Ammon's horn (tissue), 1 donor: ENCODE data around the gene MRPL36.
"Not testable (repeated sequence)": the region's sequence is repeated elsewhere in the genome, so short reads cannot be mapped to it uniquely, and the experiment has no call there.

Experiments
- DNase-seq: peaks from one replicate; pipeline ENCODE4 v3.0.0-alpha.2; 2016; ENCODE audit warnings: low spot score

Gene MRPL36

DNA sequence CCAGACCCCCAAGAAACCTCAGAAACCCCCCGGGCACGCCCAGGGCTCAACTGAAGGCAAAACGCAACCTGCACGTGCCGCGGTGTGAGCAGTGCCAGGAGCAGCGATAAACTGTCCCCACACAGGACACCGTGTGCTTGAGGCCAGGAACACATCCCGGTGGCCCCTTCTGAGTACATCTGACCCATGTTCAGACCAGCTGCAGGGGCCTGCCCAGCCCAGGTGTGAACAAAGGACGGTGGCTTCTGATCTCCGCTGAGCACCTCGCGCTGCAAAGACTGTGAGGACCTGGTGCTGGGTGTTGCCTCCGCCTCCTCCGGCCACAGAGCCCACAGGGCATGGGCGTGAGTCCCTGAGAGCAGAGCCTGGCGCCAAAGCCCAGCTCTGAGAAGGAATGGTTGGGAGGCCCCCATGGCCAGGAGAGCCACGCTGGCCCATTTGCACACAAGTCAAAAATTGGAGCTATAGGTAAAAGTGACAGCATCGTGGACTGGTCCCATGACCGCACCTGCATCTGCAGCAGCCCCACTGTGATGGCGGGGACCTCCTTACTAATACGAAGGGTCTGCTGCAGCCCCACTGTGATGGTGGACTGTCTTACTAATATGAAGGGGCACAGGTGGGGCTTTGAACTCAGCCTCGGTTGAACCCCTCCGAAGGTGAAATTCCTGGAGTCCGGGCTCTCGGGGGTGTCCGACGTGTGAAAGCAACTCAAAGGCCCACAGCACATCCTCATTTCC, 33.0 kb upstream of the MRPL36 start:
- DNase-seq, result no peak

DNA sequence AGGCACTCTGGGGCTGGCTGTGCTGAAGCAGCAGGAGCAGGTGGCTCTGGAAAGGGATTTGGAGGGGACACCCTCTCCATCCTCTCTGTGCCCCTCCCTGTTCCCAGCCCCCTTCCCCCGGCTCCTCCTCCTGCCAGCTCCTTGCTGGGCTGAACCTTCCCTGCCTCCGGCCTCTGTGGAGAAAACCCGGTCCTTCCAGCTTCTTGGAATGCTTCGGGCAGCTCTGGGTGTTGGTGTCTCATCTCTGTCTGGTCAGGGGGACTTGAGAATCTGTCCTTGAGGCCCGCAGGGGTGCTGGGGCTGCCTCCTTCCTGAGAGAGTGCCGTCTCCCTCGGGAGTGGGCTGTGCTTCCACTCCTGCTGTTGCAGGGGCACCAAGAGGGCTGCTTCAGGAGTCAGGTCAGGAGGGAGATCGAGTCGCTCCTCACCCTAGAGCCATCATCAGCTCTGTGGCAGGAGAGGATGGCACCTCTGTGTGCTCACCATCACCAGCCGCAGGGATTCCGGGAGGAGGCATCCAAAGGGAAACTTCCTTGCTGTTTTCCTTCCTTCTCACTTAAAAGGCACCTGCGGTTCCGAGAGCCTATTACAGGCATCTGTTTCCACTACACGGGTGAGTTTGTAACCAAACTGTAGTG, 32.2 kb upstream of the MRPL36 start:
- no peak for DNase-seq

DNA sequence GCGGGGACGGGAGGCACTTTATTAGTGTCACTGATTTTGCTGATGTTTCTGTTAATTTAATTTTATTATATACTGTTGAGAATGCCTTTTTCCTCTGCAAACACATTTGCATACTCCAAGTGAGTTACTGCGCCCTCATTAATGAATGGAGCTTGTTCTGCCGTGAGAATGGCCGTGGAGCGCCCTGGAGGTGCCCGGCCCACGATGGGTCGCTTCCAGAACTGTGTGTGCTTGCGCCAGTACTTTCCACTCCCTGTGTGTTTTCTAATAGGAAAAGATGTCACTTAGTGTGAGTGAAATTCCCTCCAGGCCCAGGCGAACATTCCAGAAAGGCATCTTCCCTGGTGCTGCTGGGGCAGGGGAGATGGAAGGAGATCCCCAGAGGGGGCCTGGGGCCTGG, 31.6 kb upstream of the MRPL36 start:
- DNase-seq, result no peak

DNA sequence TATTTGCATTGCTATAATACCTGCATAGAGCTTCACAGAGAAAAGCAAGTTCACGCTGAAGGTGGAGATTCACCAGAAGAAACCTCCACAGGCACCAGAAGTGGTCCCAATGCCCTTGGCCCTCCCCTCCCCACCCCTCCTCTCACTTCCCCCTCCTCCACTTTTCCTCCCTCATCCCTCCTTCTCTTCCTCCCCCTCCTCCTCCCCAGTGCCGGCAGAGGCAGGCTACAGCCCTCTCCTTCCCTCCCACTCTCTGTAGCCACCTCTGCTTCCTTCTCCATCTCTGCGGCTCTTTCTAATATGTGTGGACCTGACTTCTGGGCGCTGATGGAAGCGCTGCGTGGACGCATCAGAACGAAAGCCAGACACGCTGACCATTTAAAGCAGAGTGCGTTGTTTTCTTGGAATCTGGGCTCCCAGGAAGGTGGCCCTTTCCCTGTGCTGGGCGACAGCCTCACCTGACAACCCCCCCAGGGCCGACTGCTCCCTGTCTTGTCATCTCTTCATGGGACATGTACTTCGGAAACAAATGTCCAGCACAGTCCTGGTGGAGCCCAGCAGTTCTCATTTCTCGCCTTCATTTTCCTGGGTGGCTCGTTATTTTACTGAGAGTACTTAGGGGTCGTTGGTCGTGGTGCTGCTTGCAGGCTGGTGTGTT, 31.1 kb upstream of the MRPL36 start:
- no peak for DNase-seq

DNA sequence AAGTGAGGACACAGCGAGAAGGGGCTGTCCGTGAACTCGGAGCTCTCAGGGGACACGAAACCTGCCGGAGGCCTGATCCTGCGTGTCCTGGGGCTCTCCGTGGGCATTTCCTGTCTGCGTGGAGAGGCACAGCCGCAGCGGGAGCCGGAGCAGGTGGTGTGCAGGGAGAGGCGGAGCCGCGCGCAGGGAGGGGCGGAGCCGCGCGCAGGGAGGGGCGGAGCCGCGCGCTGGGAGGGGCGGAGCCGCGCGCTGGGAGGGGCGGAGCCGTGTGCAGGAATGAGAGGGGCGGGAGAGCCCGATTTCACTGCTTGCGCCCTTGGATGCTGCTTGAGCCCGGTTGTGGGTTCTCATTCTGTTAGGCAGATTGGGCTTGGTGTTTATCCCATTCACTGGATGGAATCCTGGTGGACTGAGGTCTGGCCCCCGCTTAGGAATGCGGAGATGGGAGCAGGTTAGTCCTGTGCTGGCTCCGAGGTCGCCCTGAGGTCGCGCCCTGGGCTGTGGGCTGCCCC, 28.3 kb upstream of the MRPL36 start:
- DNase-seq, result no peak

DNA sequence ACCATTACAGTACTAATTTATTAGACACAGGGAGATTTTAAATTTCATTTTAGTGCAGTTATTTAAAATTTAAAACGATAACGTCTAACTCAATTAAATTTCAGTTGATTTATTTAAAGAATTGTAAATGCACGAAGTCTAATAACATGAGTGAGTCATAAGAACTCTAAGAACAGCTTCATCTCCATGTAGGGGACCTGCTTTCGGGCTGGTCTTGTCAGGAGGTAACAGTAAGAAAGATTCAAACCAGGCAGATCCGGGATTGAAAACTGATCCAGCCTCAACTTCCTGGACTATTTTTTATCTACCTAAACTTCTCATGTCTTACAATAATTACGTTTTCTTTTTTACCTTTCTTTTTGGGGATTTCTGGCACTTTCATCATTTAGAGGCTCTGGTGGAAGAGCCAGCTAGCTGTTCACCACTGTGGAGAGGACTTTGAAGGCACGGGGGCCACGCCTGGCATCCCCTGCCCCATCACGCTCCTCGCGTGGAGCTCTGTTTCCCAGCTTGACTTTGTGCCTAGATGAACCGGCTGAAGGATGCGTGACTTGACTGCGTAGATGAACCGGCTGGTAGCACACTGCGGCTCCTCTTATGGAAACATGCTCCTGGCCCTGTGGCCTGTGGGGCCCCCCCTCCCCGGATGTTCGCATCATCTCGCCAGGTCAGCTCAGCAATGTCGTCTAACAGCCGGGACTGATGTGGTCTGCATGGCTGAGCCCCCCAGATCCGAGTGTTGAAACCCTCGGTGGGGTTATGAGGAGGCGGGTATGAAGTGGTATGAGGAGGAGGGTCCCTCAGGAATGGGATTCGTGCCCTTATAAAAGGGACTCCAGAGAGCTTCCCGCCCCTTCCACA, 27.6 kb upstream of the MRPL36 start:
- no peak for DNase-seq

DNA sequence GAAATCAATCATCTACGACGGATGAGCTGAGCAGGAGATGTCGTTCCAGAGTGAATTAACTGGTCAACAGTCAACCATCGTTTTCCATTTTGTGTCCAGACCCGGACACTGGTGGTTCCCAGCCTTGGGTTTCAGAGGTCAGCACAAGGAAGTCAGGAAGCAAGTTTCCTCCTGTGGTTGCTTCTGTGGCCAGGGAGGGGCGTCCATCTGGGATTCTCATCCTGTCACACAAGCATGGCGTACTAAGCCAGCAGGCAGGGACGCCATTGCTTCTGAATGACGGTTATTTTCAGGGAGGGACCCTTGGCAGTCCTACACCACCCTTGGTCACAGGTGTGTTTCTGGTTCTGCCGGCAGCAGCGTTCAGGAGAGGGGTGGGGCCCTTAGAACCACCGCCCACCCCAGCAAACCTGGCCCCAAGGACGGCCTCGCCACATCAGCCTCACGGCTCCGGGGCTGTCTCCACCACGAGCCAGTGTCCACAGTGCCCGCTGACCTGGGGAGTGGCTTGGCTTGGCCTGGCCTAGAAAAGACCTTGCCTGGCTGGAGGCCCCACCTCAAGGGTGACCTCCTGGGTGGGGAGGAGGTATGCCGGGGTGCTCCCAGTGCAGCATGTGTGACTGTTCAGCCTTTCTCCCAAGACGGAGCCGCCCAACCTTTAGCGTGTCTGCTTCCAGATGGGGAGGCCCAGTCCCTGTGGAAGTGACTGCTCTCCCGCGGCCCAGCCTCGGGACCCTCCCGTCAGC, 26.8 kb upstream of the MRPL36 start:
- DNase-seq, result no peak

DNA sequence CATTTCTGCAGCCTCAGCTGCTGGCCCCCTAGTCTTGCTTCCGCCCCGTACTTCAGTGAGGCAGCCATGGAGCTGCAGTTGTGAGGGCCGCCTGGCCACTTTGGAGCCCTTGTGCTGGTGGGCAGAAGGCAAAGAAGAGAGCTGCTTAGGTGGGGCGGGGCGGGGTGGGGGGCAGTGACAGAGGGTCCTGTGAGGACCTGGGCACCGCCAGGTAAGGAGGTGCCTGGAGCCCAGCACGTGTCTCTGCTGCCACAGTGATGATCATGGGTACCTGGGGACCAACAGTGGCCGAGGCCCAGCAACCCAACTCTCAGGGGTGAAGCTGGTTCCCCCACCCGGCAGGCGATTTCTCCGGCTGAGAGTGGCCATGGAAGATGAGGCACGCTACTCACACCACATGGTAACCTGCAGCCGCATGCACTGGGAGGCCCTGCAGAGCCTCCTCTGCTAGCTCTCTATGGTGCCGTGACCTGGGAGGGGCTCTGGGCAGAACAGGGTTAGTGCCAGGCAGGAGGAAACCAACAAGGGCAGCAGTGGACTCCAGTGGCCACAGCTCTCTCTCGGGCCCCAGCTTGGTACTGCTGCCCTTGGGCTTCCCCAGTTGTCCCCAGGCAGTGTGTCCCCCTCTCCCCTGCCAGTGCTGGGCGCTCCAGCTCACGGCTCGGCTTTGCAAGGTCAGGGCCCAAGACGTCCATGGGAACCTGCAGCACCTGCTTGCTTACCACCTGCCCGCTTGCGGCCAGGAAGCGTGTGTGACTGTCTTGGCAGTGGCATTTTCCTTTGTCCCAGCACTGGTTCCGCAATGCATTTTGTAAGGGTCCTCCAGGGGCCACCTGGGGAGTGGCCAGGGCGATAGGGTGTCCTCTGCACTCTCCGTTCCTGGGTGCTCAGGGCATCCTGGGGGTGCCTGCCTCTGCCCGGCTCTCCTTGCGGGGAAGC, 25.5 kb upstream of the MRPL36 start:
- no peak for DNase-seq

DNA sequence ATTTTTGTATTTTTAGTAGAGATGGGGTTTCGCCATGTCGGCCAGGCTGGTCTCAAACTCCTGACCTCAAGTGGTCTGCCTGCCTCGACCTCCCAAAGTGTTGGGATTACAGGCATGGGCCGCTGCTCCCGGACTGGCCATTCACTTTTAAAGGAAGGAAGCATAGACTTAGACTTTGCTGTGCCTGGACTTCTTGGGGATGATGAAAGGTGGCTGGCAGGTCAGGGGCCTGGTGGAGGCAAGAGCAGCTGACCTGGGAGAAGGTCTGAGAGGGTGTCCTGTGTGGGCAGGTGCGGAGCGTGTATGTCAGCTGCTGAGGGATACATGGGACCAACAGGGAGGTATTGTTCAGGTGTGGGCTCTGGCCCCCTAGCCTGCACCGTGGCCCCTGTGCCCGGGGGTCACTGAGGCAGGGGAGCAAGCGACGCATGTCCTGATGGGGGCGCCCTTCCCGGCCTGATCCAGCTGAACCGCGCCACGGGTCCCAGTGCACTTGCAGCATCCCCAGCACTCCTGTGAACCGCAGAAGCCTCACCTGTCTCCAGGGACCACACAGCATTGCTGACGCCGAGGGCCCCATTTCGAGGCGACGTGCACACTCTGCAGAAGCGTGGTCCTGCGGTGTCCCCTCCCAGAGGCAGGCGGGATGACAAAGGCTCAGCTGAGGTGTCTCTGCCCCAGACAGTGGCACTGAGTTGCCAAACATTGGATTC, 24.6 kb upstream of the MRPL36 start:
- DNase-seq, result no peak

DNA sequence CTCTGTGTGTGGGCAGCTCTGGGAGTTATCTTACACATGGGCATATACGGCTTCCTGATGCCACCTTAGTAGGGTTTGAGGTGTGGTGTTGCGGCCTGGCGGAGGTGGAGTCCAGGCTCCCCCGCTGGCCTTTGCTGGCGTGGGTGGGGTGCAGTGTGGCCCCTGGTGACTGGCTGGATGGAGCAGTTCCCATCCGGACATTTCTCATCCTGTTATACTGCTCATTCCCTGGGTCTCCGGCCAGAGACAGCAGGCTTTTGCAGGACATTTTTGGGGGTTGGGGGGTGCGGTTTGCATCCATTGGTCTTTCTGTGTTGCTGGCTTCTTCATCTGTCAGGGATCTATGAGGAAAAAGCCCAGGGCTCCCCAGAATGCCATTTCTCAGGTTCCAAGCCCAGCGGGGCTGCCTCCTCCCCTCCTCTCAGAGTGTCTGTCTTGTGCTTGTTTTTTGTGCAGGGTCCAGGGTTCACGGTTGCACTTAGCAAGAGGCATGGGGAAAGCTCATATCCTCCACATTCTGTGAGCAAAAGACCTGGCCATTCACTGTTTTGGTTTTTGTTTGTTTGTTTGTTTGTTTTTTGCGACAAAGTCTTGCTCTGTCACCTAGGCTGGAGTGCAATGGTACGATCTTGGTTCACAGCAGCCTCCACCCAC, 23.9 kb upstream of the MRPL36 start:
- DNase-seq, result no peak

DNA sequence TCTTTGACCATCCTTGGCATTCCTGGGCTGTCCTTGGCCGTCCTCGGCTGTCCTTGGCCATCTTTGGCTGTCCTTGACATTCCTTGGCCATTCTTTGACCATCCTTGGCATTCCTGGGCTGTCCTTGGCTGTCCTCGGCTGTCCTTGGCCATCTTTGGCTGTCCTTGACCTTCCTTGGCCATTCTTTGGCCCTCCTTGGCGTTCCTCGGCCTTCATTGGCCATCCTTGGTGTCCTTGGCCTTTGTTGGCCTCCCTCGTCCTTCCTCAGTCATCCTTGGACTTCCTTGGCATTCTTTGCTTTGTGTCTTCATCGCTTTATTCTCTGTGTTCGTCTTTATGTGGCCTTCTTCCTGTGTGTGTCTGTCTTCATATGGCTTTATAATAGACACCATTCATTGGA, 22.2 kb upstream of the MRPL36 start:
- DNase-seq, result no peak

DNA sequence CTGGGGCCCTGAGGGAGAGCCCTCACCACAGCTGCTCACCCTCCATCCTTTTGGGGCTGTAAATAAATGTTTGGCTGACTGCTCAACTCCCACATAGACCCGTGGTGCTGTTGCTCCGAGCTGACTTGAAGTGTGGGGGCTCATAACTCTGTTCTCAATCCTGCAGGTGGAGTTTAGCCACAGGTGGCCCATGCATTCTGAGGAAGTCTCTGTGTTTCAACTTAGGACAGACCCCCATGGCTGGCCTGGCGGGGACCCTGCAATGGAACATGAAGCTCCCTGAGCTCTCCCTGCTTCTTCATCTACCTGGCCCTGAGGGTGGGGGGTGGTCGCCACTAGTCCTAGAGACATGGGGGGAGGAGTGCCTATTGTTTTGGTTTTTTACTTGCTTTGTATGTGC, 21.3 kb upstream of the MRPL36 start:
- no peak for DNase-seq

DNA sequence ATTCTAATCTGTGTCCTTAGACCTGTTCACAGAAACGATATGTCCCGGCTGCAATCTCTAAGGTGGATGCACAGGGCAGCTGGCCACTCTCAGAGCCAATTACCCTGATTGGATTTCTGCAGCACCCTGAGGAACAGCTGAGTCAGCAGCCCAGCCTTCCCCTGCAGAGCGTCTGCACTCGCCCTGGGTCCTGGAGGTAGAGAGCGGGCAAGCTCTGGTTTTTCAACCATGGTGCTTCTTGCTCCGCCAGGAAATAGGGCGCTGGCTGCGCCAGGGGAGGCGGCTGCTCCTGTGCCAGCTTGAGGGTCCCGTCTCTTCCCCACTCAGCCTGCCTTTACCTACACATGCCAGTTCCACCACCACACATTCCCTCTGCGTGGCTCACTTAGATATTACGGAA, 20.7 kb upstream of the MRPL36 start:
- no peak for DNase-seq

DNA sequence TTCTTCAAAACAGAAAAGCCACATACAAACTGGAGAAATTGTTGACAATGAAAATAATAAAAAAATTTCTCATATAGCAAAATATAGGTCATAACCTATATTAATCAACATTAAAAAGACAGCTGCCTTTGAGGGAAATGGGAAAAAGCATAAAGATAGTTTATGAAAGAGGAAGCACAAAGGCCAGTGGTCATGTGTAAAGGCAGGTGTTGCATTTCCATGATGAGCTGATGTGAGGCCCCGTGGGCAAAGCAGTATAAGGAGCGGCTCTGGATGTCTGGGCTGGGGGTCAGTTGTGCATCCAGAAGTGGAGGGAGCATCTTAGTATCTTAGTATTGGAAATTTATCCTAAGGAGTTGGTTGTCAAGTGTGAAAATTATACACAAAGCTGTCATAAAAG, 19.8 kb upstream of the MRPL36 start:
- no peak for DNase-seq

DNA sequence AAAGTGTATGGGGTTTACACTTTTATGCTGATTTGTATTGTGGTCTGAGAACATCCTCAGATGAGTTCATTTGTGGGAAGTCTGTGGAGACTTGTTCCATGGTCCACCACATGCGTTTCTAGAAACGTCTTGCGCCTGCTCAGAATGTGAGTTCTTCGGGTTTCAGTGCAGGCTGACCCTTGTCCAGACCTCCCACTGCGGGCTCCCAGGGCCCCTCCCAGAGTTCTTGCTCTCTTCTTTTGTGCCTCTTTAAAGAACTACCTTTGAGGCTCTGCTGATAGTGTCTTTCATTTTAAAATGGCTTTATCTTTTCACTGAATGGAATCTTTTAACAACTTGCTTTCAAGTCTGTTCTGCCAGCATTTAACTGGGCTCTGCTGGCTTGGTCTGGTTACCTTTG, 19.1 kb upstream of the MRPL36 start:
- no peak for DNase-seq

DNA sequence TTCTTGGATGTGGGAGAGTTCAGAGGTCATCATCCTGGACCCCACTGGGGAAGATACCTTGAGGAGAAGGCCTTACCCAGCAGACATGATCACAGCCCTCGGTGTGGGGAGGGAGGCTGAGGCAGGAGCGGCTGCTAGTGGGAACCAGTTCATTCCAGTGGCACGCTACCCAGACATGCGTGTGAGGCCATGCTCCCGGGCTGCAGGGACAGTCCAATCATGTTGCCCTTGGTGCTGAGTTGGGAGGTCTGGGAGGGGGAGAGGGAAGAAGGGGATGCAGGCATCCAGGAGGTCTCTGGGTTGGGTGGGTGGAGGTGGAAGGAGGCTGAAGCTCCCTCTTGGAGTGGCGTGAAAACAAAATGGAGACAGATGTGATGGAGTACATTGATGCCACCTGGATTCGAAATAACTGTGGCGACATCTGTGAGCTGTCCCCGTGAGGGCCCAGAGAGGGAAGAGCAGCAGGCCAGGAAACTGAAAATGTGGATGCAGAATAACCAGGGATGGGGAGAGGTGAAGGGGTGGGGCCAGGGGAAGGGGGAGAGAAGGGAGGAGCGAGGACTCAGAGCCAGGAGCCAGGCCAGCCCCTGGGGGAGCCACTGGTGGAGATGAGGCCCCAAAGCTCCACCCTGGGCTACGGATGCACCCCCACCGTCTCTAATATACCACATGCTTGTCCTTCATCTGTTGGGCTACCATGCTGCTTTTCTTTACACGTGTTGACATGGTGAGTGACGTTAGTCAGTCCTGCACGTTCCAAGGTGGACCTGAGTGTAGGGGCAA, 17.8 kb upstream of the MRPL36 start:
- DNase-seq, result no peak

DNA sequence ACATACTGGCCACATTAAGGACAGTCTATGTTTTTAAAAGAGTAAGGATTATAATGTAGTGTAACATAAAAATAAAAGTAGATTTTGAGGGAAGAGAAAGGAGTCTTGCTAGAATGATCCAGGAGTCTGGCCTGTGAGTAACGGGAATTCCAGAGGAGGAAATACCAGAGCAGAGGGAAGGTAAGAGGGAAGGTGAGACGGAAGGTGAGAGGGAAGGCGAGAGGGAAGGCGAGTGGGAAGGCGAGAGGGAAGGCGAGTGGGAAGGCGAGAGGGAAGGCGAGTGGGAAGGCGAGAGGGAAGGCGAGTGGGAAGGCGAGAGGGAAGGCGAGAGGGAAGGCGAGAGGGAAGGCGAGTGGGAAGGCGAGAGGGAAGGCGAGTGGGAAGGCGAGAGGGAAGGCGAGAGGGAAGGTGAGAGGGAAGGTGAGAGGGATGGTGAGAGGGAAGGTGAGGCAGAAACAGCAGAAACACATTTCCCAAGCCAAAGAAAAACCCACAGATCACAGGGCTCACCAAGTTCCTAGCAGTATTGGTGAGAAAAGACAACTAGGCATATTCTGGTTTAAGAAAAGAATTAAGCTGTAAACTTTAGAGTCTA, 17.0 kb upstream of the MRPL36 start:
- not testable (repeated sequence) for DNase-seq

DNA sequence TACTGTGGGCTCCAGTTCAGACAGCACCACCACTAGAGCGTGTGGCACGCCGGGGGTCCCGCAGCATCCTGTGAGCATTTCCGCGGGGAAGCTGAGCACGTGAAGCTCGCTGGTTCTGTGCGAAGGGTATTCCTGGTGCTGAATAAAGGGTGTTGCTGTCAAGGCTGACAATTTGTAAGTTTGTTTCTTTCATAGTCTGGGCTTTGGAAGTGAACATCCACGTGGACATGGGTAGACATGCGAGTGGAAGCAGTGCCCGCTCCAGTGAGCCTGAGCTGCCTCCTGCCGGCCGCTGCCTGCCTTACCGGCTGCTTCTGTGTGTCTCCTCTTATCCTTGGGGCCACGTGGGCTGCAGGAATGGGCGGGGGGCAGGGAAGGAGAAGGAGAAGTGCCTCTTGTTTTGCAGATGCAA, 16.2 kb upstream of the MRPL36 start:
- DNase-seq, result no peak
